Stimulated activated CD8-positive, alpha-beta memory T cell treated with anti-CD3 and anti-CD28 coated beads, Interleukin-15, amount 100 ng/mL, for 1 hour (primary cell): ENCODE data around the gene KIAA1217.

Experiments used
- DNase-seq: peaks from one replicate; pipeline ENCODE4 v3.0.0-alpha.2; 2020; ENCODE audit warnings: low read depth

Gene KIAA1217, protein sequence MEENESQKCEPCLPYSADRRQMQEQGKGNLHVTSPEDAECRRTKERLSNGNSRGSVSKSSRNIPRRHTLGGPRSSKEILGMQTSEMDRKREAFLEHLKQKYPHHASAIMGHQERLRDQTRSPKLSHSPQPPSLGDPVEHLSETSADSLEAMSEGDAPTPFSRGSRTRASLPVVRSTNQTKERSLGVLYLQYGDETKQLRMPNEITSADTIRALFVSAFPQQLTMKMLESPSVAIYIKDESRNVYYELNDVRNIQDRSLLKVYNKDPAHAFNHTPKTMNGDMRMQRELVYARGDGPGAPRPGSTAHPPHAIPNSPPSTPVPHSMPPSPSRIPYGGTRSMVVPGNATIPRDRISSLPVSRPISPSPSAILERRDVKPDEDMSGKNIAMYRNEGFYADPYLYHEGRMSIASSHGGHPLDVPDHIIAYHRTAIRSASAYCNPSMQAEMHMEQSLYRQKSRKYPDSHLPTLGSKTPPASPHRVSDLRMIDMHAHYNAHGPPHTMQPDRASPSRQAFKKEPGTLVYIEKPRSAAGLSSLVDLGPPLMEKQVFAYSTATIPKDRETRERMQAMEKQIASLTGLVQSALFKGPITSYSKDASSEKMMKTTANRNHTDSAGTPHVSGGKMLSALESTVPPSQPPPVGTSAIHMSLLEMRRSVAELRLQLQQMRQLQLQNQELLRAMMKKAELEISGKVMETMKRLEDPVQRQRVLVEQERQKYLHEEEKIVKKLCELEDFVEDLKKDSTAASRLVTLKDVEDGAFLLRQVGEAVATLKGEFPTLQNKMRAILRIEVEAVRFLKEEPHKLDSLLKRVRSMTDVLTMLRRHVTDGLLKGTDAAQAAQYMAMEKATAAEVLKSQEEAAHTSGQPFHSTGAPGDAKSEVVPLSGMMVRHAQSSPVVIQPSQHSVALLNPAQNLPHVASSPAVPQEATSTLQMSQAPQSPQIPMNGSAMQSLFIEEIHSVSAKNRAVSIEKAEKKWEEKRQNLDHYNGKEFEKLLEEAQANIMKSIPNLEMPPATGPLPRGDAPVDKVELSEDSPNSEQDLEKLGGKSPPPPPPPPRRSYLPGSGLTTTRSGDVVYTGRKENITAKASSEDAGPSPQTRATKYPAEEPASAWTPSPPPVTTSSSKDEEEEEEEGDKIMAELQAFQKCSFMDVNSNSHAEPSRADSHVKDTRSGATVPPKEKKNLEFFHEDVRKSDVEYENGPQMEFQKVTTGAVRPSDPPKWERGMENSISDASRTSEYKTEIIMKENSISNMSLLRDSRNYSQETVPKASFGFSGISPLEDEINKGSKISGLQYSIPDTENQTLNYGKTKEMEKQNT (N-terminal part only)

DNA sequence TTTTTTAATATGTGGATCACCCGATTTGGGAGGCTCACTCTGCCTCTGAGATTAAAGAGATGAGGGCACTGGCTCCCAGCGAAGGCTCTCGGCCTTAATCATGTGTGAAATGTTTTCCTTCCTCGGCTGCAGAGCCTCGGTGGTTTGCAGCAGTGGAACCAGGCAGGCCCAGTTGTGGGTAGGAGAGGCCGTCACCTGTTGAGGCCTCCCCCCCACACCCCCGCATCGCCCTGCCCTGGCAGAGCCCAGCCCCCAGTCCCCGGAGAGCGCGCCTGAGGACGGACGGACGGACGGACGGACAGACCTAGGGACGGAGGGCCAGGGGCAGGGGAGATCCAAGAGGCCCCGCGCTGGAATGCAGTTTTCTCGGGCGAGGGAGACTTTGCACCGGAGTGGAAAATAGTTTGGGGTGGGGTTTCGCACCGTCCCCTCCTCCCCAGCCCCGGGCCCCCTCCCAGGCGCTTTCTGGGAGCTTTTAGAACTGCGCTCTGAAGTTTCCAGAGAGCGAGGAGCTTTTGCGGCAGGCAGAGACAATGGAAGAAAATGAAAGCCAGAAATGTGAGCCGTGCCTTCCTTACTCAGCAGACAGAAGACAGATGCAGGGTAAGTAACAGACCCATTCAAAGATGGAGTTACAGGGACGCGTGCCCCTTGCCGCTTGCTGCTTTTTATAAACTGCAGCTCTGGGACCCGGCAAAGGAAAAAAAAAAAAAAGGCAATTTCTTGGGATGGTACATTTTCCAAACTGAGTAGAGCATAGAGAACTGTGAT, at the start of gene KIAA1217:
Gene KIAA1217, plus strand, starts transcription at position 478 of the 771 bp plus-strand sequence. Its CDS starts 56 bp downstream, at position 534.
- no peak for DNase-seq

DNA sequence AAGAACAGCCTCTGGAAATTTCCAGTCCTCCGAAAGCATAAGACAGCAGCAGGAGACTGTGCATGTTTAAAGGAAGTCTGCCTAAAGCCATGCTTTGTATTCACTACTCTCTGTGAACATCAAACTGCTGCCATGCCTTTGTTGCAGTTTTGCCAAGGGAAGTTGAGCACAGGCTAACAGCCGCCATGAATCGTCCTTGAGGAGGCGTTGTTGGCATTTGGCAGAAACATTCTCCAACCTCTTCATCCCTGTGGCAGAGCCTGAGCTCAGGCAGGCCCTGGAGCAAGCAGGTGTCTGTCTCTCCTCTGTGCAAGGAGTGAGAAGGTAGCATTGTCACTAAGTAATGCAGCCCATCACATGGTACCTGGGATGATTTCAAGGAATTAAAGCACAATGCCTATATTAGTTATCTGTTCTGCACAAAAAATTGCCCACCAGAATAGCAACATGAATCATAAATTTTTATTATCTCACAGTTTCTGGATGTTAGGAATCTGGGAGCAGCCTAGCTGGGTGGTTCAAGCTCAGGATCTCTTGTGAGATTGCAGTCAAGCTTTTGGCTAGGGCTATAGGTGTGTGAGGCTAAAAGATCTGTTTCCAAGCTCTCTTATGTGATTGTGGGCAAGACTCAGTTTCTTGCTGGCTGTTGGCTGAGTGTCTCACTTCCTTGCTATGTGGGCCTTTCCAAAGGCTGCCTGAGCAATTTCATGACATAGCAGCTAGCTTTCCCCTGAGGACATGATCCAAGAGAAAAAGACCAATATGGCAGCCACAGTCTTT, 46.5 kb upstream of the KIAA1217 start:
- DNase-seq: no peak

DNA sequence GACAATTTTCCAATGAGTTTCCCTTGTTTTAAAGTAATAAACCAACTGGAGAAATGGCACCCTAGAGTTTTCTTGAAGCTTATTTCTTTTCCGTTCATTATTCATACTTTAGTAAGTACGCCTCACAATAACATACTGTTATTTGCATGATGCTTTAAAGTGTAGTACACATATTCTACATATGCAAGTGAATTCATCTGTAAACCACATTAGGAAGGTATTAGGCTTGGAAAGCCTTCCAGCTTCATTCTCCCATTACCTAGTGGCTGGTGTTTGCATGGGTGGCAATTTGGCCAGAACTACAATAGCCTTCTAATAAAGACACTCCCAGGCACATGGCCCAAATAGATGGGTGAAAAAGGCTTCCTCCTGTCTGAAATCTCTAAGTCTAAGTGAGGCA, 45.5 kb upstream of the KIAA1217 start:
- DNase-seq: no peak

DNA sequence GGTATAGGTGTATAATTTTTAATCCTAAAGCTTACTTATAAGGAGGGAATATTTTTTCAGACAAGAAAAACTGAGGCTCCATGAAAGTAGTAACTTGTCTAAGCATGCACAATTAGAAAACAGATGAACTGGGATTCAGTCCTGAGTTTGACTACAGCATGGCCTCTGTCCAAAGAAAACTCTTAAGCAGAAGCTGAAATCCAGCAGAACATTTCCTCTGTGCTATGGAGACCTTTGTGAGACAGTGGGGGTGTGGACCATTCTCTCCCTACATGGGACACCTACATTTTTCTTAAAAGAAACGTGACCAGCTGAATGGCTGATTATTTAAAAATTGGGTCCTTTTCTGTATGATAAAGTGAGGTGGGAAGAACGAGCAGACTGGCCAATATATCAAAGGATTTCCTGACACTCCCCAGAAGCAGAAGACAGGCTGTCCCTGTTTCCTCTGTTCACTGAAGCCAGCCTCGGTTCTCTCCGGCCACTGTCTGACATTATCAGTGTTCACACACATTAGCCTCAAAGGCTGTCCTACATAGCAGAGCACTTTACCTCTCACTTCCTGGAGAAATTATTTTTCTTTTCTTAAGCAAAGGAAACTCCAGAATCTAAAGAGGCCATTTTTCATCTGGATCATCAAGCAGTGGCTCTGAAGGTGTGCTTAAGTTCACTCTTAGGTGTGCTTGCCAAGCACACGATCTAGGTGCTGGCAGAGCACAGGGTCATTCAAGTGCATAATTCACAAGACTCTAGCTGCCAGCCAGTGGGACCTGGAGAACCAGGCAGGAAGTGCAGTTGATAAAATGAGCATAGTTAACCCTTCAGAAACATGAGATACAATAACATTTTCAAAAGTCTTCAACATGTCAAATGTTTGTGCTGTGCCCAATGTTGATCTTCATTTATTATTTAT, 40.4 kb upstream of the KIAA1217 start:
- DNase-seq: no peak

DNA sequence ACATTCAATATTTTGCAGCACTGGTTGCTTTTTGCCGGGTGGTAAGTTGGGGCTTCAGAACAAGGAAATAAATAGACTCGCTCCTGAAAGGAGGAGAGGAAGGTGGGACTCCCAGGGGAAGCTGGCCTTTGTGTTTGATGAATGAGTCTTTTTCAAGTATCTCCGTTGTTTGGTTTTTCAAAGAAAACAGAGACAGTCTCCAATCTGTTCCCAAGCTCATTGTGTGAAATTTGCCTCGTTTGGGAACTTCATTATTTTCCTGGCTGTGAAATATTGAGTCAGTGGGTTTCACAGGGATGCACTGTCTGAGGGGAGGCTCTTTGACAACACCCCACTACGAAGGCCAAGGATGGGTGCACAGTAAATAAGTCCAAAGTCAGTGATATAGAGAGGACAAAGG, 38.7 kb upstream of the KIAA1217 start:
- no peak for DNase-seq

DNA sequence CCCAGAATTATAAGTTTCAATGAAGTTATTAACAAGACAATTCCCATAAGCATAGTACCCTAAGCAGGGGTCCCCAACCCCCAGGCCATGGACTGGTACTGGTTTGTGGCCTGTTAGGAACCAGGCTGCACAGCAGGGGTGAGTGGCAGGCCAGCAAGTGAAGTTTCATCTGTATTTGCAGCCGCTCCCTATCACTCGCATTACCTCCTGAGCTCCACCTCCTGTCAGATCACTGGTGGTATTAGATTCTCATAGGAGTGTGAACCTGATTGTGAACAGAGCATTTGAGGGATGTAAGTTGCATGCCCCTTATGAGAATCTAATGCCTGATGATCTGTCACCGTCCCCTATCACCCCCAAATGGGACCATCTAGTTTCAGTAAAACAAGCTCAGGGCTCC, 36.0 kb upstream of the KIAA1217 start:
- DNase-seq: no peak

DNA sequence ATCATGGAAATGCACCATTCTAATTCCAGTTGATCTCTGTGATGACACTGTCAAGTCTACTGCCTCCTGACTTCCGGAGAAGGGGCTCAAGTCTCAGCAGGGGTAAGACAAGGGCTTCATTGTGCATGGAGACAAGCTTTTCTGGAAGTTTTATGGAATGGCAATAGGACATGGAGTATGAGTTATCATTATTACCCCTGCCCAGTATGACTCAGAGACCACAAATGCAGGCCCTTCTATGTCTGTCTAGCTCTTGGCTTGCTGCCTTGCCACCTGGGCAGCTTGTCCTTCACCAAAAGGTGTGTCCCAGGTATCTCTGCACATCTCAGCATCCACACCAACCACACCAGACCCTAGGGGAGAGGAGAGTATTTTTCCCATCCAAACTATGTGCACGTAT, 34.9 kb upstream of the KIAA1217 start:
- no peak for DNase-seq

DNA sequence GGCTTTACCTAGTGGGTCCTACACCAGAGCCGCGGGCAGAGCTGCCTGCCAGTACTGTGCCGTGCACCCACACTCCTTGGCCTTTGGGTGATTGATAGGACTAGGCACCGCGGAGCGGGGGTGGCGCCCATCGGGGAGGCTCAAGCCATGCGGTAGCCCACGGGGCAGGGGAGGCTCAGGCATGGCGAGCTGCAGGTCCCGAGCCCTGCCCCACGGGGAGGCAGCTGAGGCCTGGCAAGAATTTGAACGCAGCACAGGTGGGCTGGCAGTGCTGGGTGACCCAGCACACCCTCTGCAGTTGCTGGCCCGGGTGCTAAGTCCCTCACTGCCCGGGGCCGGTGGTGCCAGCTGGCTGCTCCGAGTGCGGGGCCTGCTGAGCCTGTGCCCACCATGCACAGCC, 32.3 kb upstream of the KIAA1217 start:
- no peak for DNase-seq

DNA sequence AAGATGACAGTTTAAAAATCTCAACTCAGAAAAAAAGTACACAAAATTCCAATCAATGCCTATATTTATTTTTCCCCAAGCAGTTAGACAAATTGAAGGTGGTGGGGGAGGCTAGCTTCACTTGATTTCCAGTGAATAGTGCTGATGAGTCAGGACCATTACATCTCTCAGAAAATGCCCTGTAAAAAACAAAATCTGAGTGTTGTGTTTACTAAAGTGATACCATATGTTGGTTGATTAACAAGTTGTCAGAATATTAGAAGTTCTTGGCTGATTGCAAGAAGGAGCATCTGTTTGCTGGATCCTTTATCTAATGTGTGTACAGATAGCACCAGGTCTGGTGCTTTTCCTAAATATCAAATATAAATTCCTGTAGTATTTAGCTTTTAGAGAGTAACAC, 31.3 kb upstream of the KIAA1217 start:
- no peak for DNase-seq

DNA sequence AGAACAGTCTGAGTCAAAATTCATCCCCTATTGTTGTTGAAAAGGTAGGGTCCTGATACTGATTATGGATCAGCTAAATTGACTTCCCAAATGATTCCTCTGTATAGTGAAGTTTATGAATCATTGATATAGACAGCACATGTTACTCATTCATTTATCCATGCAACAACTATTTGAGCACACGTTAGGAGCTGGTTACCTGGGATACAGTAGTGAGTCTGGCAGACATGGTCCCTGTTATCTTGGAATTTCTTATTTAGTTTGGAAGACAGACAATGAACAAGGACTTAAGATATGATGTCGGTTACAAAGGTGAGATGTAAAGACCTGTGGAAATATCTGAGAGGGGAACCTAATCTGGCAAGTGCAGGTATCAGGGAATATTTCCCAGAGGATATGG, 28.0 kb upstream of the KIAA1217 start:
- no peak for DNase-seq

DNA sequence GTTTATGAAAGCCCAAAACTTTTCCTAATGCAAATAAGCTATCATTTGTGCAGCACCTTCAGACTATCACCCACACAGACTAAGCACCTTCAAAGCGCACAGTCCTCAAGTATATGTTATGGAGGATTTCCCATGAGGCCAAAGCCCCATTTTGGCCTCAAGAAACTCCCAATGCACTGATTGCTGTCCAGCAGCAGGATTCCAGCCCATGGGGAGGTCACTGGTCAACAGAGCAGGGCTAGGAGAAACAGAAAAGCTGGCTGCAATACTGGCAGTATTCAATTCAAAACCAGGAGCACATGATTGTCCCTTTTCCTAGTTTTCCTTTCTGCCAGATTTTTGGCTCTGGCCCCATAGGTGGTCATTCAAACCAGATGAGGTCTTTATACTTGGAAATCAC, 24.5 kb upstream of the KIAA1217 start:
- no peak for DNase-seq

DNA sequence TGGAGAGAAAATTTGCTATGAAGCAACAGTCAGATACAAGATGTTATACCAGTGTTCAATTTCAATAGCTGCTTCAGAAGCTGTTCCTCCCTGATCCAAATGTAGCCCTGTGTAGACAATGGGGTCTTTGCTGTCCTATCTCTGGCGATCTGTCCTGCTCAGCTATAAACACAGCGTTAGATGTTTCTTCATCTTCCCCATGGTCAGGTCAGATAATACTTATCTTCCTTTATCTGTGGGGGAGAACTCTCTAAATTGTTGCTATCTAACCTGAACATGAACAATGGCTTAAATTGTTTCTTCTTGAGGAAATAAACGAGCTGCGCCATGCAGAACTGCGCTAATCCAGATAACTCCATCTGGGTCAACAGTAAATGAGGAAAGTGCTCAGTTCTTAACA, 15.6 kb upstream of the KIAA1217 start:
- DNase-seq: no peak

DNA sequence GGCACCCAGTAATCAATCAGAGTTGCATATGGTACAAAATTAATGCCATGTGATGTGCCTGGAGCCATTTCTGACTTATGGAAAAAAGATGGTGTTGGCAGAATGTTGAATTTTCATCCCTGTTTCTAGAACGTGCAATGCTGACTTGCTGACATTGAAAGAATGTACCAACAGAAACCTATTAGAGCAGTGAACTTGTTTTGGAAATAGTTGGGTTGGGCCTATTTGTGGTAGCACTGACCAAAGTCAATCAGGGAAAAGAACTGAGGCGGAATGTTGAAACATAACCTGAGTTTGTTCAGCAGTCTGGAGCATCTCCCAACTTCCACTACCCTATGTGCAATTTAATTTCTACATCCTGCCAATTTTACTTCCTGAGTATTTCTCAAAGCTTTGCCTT, 11.7 kb upstream of the KIAA1217 start:
- DNase-seq: no peak

DNA sequence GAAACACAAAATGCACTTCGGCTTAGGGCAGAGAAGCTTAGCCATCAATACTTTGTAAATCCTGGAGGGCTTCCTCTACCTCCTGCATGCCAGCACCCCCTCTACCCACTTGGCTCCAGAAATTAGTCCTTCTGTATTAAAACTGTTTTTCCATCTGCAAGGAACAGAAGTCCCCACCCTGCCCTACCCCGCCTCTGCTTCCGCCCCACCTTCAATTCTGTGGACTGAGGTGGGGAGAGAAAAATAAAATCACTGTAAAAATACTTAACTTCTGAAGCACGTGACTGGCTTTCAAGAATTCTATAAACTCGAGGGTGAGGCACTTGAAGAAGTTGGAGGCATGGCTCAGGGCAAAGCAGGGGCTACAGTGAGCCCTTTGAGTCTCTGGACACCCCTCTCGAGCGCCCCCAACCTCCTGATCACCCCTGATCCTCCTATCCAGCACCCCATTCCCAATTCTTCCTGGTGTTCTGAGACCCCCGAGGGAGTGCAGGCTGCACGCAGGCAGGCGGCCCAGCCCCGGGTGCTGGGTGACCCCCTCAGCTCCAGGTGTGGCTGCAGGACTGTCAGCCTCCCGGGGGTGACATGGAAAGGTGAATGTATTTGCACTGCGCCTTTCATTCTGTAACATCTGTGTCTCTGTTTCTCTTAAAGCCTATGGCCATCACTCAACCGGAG, 7.3 kb upstream of the KIAA1217 start:
- DNase-seq: no peak

DNA sequence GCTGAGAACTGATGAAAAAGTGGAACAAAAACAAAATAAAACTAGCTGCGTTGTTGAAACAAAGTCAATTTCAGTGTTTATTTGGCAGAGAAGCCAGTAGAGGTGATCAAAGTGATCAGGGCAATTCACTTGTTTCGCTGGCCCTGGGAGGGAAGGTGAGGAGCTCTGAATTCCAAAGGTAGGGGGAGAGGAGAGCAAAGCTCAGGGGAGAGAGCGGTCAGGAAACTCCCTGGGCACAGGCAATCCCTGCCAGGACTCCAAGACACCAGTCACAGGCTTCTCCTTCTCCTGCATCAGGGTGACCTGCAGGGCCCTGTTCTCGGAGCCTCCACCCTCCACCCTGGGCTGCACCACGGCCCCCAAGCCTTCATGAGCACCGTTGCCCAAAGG, 6.8 kb upstream of the KIAA1217 start:
- no peak for DNase-seq

DNA sequence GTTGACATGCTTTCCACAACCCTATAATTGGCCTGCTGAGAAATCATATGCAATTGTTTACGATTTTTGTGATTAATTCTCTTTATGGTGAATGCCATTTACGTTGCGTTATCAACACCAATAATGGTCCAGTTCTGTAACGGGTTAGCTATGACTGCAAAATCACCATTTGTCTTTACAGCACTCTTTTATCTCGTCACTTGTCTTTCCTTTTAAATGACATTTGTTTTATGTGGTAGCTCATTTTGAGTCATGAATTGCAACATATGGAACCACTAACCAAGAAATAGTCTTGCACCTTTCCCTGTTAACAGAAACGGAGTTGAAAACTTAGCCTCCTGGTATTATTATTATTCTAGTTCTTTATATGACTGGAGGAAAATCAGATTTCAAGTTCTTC, 3.1 kb upstream of the KIAA1217 start:
- DNase-seq: no peak

DNA sequence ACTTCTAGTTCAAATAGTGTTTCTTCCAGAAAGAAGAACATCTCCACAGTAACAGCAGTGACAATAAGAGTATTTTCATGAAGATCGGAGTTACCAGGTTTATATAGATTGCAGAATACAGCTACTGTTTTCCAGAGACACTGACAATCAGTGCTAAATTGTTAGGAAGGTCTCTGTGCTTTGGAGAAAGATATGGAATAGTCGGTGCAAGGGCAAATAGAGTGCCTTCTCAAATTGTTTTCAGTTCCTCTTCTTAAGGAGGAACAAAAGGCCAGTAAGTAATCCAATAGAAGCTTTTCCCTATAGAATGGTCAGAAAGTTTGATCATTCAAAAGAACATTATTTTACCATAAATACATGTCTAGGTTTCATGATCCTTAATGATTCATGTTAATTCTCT, 2.6 kb upstream of the KIAA1217 start:
- no peak for DNase-seq

DNA sequence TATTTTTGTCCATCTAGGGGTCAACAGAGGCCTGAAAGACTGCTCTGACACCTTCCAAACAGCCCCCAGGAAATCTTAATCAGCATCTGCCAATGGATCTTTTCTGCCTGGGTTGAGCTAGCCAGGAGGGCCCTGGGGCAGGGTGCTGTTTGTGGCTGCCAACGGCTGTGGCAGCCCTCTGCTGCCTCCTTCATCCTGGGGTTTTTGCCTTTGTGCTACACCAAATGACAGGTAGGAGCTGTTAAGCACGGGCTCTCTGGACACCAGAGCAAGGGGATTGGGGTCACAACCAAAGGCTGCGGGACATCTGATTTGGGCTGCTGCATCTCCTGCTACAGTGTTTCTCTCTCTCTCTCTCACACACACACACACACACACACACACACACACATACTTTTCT, 2.0 kb upstream of the KIAA1217 start:
- DNase-seq: no peak

DNA sequence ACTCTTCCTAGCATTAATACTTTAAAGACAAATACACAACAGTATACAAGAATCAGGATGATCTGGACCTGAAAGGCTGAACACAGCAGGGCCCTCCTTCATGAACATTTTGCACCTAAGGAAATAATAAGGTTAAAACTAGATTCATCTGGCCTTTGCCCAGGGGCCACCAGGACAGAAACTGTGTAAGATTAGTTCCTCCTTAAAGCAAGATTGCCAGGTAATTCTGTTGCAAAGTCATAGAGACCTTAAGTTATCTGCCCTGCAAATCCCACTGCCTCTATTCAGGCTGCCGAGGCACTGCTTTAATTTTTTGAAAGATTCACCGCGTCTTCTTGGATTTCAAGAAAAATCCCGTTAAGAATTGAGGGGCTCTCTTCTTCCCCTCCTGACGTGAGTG, 1.6 kb upstream of the KIAA1217 start:
- DNase-seq: no peak
